LoVo (cell line): ENCODE results near the gene PCDH15.
A peak's percentile ranks its signal among the peaks of the same experiment; 100 is the strongest.

Experiments
- DNase-seq: peaks from one replicate; pipeline ENCODE4 v3.0.0-alpha.2; 2016; ENCODE audit warnings: low spot score

Gene PCDH15

DNA sequence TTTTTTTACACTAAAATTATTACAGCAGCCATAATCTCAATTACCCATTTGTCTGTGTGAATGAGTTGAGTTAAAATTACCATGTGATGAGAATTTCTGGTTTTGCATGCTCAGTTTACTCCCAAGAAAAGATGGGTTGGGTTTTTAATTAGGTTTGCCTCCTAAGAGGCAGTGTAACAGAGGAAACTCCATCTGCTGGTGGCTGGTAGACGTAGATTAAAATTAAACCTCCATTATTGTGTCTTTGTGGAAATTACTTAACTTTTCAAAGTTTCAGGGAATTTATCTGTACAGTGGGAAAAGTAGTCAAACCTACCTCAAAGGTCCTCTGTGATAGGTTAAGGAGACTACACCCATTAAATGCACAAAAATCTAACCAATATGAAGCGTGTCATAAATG, 954.2 kb downstream of the PCDH15 start:
- DNase-seq, result no peak

DNA sequence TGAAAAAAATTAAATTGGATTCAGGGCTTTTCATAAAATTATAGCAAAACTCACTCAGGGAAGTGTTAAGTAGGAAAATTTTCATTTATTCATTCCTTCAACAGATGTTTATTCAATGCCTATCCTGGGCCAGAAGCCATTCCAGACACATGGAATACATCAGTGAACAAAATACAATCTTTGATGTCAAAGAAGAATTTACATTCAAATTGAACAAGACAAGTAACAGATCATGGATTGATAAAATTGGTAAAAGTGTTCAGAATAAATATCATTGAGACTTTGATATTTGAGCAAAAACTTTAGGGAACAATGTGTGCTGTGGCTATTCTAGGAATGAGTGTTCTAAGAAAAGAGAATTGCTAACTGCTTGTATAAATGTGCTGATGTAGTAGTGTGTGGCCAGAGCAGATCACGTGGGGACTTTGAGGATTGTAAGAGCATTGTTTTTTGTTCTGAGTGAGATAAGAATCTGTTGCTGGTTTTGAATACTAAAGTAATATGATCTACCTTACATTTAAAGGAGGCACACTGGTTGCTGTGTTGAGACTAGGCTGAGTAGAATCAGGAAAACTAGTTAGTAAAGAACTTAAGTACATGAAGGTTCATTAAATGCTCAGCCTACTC, 957.2 kb downstream of the PCDH15 start:
- DNase-seq, result no peak

DNA sequence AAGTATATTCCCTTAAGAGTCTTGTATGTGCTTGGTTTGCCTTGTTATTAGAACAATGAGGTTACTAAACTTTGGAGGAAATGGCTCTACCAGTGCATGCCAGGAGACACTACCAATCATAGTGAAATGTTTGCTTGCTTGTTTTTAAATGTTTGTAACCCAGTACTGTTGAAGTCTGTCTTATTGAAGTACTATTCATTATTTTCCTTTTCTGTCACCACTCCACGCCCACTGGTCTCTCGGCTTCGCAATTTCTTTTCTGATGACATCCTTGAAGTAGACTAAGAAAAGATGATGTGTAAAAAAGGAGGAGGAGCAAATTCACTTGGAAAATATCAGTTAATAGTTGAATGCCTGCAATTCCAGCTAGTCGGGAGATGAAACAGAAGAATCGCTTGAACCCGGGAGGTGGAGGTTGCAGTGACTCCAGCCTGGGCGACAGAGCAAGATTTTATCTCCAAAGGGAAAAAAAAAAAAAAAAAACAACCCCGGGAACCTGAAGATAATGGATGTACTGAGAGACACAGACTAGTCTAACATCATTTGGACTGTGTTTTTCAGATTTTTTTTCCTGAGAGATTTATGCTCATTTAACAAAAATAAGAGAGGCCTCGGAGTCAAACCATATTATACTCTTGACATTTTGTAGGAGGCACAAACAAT, 959.4 kb downstream of the PCDH15 start:
- DNase-seq, result no peak

DNA sequence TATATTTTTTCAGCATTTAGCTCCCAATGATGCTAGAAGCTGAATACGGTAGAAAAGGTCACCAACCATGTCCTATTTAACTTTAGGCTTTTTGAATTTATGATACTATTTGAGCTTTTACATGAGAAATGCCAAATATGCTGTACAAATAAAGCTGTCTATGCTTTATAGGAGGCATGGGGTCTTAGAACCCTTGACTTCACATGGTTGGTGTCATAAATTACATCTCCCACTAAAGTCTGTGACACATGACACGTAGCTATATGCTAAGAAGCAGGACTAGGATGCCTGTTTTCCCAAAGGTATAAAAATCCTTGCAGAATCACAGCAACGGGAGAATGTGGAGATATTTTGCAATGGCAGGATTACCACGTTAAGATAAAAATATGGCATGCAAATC, 960.4 kb downstream of the PCDH15 start:
- no peak for DNase-seq

DNA sequence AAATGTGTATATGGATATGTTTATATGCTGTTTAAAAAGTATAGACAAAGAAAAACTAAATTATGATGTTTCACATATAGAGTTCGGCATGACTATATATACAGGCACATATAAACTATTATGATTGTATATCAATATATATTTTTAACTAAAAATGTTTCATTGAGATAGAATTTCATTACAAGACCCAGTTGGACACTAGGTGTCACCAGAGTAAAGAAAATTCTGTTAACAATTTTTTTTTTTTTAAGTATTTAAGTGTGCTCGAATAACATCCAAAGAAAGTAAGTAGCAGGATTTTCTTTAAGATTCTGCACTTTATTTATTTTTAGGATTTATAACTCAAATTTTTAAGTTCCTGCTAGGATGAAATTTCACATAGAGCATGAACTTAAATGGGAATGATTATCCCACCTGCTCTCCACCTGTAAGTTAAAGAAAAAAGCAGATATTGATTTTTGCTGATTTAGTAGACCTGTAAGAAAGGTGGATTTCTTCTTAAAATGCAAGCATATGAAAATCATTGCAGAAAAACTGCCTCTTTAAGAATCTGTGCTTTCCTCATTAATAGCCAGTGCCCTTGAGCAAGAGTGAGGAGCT, 961.5 kb downstream of the PCDH15 start:
- peak; percentile 30 for DNase-seq

DNA sequence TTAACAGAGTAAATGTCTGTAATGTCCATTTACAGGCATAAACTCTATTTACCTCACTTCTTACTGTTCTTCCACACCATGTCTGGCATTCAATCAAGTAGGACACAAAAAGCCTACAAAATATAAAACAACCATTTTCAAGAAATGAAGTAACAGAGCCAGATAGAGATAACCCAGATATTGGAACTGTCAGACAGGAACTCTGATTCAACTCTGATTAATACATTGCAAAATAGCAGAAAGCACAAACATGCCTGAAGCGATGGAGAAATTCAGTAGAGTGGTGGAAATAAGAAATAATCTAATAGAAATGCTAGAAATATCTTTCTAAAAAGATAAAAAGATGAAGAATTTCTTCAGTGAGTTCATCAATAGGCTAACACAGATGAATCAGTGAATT, 964.4 kb downstream of the PCDH15 start:
- no peak for DNase-seq

DNA sequence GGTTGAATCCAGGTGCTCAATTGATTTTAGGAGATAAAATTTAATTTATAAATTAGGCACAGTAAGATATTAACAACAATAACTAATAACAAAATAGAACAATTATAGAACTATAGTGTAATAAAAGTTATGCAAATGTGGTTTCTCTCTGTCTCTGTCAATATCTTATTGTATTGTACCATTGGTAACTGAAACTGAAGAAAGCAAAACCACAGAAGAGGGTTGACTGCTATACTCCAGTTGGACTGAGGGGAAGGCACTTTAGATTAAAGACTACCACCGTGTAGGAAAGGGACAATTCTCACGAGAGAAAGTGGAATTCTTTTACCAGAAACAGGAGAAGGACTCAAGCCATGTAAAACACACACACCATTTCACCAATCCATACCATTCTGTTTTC, 967.1 kb downstream of the PCDH15 start:
- no peak for DNase-seq

DNA sequence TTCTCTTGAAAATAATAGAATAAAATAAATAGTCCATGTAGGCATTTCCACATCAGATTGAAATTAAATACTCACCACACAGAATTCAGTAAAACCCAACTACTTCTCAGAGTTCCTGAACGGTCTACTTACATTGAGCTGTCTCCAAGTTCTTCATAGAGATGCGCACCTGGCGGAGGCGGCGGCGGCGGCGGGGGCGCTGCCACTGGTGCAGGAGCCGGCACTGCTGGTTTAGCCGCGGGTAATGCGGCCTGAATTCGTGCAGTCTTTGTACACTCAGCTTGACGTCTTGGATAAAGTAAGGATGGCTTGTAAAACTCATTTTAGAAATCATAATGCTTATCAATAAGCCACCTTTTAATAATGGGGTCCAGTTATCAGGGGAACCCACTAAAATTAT, 973.8 kb downstream of the PCDH15 start:
- DNase-seq, result no peak

DNA sequence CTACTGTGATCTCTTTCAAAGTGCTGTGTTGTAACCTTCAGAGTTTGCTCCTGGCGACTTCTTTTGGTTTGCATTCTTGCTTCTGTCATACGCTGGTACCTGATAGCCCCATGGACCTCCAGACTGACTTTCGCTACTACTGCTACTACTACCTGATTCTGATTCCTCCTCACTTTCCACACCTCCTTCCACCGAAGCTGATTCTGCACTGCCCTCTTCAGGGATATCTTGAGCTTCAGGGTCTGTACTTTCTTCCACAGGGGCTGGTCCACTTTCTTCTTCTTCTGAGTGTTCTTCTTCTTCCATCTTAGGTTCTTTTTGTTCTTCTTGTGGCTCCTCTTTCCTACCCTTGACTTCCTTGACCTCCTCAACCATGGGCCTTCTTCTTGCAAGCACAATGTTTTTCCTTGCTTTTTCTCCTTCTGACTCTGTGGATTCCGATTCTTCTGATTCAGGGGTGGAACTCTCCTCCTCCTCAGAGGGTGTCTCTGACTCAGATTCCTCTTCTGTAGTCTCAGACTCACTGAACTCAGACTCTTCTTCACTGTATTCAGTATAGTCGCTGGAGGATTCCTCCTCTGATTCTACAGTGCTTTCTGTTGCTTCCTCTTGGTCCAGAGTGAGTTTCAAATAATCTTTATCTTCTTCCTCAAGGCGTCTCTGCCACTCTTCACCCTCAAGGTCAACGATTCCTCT, 992.2 kb downstream of the PCDH15 start:
- no peak for DNase-seq

DNA sequence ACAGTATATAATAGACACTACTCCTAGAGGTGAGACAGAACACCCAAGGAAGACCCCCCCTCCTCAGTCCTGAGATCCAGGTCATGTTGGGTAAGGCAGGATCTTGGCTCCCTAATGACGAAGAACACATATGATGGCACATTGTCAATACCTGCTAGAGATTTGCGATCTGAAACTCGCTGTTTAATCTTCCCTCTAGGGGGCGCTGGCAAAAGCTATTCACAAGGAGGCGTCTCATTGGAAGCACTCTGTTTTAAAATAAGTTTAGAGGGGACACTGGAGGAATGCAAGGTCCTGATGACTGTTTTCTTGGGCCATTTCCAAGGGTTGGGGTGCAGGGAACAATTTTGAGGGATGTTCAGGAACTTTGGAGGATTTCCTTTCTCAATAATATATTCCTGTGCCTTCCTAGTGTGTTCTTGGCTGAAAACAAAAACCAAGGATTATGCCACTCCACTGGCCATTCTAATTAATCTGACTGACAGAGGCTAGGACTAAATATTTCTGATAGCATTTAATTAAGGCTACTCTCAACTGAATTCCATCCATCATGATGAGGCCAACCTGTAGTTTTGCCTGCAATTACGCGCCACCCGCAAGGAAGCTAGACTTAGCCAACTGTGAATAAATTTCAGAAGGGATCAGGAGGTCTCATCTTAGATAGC, 1014.7 kb downstream of the PCDH15 start:
- no peak for DNase-seq

DNA sequence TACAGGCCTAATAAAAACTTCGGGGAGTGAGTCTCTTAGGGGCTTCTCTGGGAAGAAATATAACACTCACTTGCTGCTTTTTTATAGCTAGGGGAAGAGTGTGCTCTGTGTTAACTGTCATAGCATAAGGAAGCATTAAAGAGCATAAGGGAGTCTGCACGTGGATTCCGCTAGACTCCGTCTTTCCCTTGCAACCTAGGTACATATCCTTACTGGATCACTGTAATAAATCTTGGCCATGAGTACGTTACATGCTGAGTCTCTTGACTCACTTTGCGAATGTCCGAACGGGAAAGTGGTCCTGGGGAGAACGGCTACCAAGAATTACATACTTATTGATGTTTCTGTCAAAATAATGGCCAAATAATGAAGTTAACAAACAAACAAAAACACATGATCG, 1029.3 kb downstream of the PCDH15 start:
- DNase-seq, result no peak

DNA sequence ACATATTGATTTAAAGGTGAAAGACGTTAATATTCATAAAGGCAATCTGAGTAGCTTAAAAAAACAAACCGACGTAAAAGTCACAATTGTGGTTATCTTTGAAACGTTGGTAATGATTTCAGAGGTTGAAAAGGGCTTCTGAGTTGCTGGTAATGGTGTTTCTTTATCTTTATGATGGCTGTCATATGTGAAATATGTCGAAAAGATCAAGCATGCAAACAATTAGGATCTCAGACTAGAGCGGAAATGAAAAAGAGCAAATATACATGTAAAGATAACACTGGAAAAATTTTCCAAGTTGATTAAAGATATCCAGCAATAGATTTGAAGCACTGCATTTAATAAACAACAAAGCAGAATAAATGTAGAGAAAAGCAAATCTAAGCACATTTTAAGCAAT, 1030.1 kb downstream of the PCDH15 start:
- no peak for DNase-seq

DNA sequence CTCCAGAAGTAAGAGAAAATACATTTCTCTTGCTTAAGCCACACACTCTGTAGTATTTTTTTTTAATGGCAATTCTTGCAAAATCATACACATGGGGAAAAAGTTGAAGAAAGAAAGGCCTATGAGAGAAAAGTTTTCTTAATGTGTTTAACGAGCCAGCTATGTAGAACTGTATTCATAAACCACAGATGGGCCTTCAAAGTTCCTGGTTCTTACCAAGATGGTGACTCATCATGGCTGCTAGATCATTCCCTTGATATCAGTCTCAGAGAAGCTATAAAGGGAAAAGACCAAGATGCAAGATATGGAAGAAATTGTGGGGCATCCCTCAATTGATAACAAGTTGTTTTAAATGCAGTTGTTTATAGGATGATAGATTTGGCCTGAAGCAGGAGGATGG, 1035.7 kb downstream of the PCDH15 start:
- no peak for DNase-seq

DNA sequence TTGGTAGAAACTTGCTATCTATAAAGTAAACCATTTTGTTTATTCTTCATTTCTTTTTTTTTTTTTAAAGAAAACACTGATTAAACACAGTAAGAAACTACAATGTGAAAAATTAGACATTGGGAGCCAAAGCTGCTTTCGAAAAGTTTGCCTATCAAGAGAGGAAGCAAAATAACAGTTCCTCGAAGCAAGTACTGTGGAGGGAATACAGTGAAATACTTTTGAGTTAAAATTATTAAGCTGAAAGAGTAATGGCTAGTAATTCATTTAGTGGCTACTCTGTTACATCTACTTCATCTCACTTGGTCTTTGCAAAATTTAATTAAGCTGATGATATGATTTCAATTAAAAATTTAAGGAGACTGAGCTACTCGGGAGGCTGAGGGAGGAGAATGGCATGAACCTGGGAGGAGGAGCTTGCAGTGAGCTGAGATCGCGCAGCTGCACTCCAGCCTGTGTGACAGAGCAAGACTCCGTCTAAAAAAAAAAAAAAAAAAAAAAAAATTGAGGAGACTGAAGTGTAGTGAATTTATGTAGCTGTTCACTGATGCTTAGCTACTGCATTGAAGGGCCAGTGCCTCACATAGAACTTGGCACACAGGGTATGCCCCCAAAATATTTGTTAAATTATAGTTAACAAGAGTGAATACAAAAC, 1046.3 kb downstream of the PCDH15 start:
- no peak for DNase-seq
